Spleen (tissue), 7 donors: ENCODE measurements around the gene HDAC4.

Experiments
- CTCF ChIP-seq, 11 experiments: fragments of 200-600 bp in 7 of 11; fragments of 450-650 bp in 4 of 11; sonication (generic) in 4 of 11; IDR thresholded peaks in 8 of 11; conservative IDR thresholded peaks in 3 of 11; 1 replicate in 7 of 11; 2 replicates in 4 of 11; pipeline versions ENCODE4 v1.4.0 to v1.8.0; 2016 to 2021; ENCODE audit warnings: antibody characterized with exemption in 11 of 11, inconsistent platforms in 4 of 11, mild to moderate bottlenecking in 1 of 11
- POLR2A ChIP-seq, 3 donors: fragments of 450-650 bp; IDR thresholded peaks; one replicate each; pipeline ENCODE4 v1.5.1; 2017; ENCODE audit warnings: antibody characterized with exemption in 3 of 3, mild to moderate bottlenecking in 1 of 3
- donor health status: DM: no; HTN: no; CAD: no; lungs with moderate emphysema.
- donor health status: DM: no; HTN: no; CAD: no.
- donor health status: DM: no; HTN: no; CAD: no.

GRCh38 chr2:239305771-239306170 is 95.0 kb downstream of the HDAC4 start:
- TF ChIP-seq CTCF (IDR thresholded peaks at IDR 0.05 in 8 of 11, conservative IDR thresholded peaks at IDR 0.05 in 3 of 11) (no peak), POLR2A (IDR thresholded peaks at IDR 0.05) (no peak)
